GM21825 (cell line): ENCODE measurements around the gene ATP1B2.
"Not testable (repeated sequence)": the region's sequence is repeated elsewhere in the genome, so short reads cannot be mapped to it uniquely, and the experiment has no call there.

Experiments
- ATAC-seq: cut with Tn5 transposase; IDR thresholded peaks from one replicate; pipeline ENCODE4 v1.9.1; 2021; ENCODE audit warnings: mild to moderate bottlenecking, moderate library complexity; ENCODE audit not compliant: unreplicated experiment

The ATP1B2 gene, protein sequence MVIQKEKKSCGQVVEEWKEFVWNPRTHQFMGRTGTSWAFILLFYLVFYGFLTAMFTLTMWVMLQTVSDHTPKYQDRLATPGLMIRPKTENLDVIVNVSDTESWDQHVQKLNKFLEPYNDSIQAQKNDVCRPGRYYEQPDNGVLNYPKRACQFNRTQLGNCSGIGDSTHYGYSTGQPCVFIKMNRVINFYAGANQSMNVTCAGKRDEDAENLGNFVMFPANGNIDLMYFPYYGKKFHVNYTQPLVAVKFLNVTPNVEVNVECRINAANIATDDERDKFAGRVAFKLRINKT

DNA sequence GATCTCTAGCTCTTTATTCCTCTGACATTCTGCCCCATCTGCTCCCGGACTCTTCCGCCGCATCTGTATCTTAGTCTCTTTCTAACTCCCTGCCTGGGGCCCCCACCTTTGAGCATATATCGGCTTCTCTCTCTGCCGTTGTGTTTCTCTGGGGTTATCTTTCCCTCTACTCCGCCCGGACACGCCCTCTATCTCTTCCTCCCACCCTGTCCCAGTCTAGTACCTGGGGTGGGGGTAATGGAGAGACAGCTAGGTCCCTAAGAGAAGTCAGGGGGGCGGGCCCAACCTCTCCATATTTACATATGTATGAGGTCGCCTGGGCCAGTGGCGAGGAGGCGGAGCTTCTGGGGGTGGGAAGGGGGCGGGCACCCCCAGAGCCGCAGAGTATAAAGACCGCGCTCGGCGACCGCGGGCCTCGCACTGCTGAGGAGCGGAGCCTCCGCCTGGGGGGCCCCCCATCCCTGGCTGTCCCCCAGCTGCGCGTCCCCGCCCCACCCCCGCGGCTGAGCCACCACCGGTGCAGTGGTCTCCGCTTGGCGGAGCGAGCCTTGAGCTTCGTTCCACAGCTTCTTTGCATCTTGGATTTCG, at the start of gene ATP1B2:
ATP1B2 (plus strand) TSS at position 418 of the 588 bp plus-strand sequence. CDS start 593 bp downstream, outside the sequence.
- ATAC-seq, result no peak

DNA sequence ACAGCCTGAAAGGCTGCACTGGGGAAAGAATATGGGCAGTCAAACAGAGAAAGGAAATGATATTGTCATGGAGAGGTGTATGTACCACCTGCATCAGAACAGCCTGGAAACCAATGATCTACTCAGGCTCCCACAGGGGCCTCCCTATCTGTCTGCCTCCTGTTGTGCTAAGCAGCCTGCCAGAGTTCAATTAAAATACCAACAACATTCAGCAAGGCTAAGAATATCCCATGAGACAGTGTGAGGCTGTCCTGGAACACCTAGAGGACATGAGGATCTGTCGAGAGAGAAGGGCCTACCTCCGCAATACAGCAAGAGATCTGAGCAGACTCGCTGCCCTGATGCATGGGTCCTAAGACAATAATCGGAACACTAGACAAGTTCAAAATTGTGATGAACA, 44.4 kb upstream of the ATP1B2 start:
- no peak for ATAC-seq

DNA sequence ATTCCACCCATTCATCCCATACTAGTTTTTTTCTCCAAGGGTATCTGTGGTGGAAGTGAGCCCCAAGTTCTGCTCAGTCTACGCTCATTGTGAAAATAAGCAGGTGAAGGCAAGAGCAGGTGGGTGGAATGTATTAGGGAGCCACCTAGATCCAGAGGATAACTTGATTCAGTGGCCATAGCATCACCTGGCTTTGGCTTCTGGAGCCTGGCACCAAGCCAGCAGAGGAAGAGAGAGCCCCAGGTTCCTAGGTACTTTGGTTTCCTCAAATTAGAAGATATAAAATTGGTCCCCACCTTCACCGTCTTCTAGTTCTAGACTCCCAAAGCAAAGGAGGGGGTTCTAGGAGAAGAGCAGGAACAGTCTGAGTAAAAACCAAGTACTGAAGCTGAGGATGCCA, 40.1 kb upstream of the ATP1B2 start:
- ATAC-seq, result no peak

DNA sequence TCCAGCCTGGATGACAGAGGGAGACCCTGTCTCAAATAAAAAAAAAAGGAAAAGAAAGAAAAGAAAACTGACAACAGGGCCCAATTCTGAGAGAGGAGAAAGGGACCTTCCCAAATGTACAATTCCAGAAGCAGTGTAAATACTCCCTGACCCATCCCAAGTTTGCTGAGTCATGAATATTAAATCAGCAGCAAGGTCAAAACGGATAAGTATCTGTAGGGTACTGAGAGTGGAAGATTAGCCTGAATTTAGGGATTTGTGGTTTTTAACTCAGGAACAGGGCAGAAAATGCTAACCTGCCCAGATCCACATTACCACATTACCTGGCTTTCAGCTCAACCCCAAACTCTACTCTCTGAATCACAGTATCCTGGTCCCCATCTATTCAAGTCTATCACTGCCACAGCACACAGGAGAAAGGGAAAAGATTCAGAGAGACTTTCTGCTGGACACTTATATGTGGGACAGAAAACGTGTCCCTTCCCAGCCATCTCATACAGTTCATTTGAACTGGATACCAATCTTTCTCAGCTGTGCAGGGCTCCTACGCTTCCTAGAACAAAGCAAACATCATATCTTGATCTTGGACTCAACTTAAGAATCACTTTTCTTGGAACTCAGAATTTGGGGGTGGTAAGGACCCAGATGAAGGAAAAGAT, 39.0 kb upstream of the ATP1B2 start:
- ATAC-seq, result no peak

DNA sequence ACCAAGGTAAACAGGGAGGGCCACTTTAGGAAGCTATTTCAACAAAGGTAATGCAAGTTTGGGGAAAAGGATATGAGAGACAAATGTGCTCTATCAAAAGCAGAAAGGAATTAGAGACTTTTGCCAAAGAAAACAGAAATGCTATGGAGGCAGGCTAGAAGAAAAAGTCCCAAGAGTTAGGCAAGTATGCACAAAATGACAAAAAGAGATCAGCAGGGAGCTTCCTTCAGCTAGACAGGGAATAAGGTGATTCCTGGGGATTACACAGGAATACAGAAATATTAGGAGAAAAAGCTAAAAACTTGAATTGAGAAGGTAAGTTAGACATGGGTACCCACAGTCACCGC, 38.5 kb upstream of the ATP1B2 start:
- ATAC-seq, result no peak

DNA sequence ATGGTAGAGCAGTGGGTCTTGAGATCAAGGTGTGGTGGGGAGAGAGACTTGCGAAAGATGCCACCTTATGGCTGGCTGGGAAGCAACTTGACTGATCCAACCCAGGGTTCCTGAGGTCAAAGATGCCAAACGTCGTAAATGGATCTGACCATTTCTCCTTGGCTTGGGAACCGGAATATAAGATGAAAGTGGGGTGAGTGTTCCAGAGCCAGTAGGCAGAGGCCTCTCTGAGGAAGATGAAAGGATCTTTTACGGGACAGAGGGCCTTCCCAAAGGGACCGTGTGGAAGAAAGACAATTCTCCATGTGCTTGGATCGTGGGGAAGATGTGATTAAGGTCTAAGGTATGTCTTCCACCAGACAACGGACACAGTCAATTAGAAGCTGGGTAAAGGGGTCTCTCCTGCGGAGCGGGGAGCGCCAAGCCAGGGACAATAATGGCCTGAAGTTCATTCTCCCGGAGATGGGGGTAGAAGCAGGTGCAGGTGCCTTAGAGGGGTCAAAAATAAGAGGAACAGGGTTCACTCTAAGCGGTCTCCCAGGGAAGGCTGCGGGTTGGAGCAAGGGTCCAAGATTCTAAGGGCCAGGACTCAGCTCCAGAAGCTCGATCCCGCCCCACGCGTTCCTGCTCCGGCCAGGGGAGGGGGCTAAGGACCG, 36.8 kb upstream of the ATP1B2 start:
- no peak for ATAC-seq

DNA sequence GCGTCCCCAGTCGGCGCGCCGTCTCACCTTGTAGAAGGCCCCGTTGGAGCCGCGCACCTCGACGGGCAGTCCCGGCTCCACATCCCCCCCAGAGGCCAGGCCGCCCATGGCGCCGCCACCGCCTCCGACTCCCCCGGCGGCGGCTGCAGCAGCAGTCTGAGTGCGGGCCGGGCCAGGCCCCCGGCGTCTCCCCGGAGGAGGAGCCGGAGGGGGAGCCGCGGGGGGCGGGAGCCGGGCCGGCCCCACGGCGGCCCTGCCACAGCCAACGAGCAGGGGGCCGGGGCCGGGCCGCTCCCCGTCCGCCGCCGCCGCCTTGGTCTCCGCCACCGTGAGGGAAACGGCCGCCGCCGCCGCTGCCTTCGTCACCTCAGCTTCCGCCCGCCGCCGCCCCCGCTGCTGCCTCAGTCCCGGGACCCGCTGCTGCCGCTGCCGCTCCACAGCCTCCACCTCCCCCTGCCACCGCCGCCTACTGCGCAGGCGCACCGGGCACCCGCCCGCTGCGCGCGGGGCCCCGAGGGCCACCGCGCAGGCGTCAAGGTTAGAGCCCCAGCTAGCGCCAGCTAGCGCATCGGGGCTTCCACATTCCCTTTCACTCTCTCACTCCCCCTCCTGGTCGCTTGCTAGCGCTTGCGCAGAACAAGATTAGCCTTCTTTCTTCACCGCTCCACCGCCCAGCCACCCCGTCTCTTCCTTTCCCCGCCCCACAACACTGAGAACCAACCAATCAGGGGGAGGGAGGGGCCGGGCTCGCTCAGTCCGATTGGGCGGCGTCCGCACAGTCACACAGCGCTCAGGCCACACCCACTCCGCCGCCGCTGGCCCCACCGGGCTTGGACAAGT, 36.1 kb upstream of the ATP1B2 start, which contains the start of gene FXR2:
FXR2 (minus strand) TSS at position 473 of the 840 bp plus-strand sequence; CDS start at position 108, 365 bp downstream.
- peak; percentile 77 for ATAC-seq

DNA sequence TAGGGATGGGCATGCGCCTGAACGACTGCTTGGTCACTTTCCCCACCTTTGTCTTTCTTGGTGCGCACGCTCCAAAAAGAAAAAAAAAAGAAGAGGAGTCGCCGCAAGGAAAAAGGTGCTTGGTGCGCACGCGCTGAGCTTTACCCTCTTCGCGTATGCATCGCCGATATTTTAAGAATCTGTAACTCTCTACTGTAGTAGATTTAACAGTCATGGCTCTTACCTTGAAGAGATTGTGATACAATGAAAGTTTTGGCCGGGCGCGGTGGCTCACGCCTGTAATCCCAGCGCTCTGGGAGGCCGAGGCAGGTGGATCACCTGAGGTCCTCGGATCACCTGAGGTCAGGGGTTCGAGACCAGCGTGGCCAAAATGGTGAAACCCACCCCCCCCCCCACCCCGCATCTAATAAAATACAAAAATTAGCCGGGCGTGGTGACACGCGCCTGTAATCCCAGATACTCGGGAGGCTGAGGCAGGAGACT, 35.4 kb upstream of the ATP1B2 start:
- ATAC-seq, result no peak

DNA sequence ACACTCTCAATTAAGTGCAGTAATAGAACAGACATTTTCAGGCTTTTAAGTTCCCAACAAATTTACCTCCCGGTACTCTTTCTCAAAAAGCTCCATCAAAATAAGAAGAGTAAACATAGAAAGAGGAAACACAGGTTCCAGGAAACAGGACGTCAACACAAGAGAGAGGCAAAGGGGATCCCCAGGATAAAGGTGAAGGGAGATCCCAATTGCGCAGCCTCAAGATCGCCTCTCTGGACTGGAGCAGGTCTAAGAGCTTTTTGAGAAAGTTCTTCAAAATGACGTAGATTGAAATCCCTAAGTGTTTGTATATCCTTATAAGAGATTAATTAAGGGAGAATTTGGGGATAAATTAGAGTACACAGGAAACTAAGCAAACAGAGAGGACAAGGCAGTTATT, 32.1 kb upstream of the ATP1B2 start:
- ATAC-seq, result no peak

DNA sequence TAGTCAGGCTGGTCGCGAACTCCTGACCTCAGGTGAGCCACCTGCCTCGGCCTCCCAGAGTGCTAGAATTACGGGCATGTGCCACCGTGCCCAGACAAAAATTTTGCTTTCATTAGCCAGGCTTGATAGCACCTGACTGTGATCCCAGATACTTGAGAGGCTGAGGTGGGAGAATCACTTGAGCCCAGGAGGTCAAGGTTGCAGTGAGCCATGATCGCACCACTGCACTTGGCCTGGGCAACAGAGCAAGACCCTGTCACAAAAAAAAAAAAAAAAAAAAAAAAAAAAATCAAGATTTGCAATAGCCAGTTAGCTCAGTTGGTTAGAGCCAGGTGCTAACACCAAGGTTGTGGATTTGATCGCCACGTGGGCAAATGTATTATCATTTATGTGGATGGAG, 29.9 kb upstream of the ATP1B2 start:
- no peak for ATAC-seq

DNA sequence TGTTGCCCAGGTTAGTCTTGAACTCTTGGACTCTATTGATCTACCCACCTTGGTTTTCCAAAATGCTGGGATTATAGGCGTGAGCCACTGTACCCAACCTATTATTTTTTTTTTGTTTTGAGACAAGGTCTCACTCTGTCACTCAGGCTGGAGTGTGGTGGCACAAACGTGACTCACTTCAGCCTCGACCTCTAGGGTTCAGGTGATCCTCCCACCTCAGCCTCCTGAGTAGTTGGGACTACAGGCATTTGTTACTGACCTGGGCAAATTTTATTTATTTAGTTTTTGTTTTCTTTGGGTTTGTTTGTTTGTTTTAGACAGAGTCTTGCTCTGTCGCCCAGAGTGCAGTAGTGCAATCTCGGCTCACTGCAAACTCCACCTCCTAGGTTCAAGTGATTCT, 27.1 kb upstream of the ATP1B2 start:
- ATAC-seq, result no peak

DNA sequence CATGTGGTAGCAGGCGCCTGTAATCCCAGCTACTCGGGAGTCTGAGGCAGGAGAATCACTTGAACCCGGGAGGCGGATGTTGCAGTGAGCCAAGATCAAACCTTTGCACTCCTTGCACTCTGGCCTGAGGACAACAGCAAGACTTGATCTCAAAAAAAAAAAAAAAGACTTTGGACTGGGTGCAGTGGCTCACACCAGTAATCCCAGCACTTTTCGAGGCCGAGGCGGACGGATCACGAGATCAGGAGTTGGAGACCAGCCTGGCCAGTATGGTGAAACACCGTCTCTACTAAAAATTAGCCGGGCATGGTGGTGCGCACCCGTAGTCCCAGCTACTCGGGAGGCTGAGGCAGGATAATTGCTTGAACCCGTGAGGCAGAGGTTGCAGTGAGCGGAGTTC, 25.0 kb upstream of the ATP1B2 start:
- not testable (repeated sequence) for ATAC-seq

DNA sequence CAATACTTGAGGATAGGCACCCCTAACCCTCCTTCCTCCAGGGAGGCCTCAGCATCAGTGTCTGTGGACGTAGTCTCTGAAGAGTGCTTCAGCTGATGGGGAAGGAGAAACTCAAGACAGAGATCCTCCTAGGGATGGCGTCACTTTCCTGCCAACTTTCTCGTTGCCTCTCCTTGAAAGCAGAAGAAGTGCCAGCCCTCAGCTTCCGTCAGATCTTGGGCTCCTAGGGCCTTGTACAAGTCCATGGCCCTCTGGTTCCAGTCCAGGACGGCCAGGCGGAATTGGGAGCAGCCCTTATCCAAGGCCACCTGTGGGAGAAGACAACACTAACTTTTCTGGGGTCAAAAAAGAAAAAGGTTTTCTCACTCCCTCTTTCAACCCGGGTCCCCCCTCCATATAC, 24.4 kb upstream of the ATP1B2 start:
- ATAC-seq, result no peak

DNA sequence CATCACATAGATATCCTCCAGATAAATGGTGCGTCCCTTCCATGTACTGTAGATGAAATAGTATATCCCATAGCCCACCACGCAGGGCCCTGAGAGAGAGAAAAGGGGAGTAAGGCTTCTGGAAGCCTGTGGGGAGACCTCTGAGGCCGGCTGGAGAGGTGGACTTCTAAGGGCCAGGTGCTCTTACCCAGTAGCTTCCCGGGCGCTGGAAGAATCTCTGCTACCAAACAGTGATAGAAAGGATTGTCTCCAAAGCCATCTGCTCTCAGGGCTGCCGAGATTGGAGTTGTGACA, 23.8 kb upstream of the ATP1B2 start:
- ATAC-seq, result no peak

DNA sequence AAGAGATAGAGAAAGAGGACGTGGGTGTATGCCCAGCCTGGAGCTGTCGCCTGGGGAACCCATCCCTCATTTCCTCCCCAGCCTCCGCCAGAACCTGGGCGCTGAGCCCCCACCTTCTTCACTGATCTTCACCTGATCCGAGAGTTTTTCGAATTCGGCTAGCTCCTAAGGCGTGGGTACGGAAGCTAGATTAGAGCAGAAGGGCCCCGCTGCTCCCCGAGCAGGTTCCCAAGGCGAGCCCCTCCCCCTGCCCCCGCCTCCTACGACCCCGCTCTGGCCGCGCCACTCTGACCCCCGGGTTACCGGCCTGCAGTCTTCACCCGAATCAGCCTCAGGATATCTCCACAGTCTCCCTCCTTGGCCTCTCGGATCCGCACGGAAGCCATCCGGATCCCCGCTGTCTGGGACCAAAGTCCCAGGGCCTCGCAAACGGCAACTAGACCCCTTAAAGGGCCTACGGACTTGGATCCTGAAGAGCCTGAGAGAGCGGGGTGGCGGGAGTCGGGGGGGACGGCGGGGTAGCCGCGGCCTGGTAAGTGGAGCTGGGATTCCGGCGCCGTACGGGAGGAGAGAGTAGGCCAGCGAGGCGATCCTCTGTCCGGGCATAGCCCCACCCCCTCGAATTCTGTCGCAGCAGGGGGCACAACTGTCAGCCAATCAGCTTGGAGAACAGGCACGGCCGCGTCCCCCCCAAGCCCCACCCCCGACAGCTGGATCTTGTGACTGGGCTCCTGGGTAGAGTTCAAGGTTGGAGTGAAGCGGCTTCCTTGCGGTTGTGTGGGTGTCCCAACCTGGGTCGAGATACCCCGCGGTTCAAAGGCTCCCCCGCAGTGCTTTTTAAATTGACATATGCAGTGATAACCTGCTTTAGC, 23.2 kb upstream of the ATP1B2 start, which contains the start of gene SAT2:
SAT2 (minus strand) TSS at position 572 of the 872 bp plus-strand sequence; CDS start at position 386, 186 bp downstream.
- ATAC-seq, result peak; percentile 75

DNA sequence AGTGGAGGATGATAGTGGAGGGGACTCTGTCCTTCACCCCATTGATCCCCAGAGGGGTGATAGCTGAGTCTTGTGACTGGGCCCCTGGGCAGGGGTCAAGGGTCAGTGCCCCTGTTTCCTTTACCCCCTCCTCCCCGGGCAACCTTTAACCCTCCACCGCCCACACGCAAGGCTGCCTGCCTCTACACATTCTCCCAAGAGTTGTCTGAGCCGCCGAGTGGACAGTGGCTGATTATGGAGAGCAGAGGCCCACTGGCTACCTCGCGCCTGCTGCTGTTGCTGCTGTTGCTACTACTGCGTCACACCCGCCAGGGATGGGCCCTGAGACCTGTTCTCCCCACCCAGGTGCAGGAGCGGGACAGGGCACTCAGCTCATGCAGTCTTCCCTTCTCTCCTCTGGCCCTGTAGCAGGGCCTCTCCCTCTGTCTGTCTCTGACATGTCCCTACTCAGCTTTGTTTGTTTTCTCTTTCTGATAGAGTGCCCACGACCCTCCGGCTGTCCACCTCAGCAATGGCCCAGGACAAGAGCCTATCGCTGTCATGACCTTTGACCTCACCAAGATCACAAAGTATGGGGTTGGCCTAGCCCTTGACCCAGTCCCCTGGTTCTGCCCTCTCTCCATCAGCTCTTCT, 20.7 kb upstream of the ATP1B2 start, which contains the start of gene SHBG:
SHBG (plus strand) TSS at position 197 of the 633 bp plus-strand sequence; CDS start at position 235, 38 bp downstream.
- ATAC-seq, result no peak

DNA sequence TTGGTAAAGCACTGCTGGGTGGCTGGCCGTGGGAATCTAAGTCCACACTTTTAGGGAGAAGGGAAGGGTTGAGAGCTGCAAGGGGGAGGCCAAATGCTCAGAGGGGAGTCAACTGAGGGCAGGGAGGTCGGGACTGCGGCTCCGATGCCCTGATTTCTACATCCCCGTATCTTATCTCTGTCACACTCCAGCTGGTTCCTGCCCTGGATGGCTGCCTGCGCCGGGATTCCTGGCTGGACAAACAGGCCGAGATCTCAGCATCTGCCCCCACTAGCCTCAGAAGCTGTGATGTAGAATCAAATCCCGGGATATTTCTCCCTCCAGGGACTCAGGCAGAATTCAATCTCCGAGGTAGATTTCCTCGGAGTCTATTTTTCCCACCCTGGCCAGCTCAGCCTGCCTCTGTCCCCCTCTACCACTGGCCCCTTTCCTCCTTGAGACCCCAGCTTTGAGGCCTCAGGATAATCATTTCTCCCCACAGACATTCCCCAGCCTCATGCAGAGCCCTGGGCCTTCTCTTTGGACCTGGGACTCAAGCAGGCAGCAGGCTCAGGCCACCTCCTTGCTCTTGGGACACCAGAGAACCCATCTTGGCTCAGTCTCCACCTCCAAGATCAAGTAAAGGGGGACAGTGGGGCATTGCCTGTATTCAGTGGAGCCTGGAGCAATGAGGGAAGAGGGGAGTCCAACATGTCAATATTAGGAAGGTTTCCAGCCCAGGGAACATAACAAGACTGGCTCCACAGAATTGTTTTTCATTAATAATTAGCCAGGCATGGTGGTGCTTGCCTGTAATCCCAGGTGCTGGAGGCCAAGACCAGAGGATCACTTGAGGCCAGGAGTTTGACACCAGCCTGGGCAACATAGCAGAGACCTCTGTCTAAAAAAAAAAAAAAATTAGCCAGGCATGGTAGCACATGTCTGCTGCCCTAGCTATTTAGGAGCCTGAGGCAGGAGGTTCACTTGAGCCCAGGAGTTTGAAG, 19.0 kb upstream of the ATP1B2 start:
- ATAC-seq, result no peak

DNA sequence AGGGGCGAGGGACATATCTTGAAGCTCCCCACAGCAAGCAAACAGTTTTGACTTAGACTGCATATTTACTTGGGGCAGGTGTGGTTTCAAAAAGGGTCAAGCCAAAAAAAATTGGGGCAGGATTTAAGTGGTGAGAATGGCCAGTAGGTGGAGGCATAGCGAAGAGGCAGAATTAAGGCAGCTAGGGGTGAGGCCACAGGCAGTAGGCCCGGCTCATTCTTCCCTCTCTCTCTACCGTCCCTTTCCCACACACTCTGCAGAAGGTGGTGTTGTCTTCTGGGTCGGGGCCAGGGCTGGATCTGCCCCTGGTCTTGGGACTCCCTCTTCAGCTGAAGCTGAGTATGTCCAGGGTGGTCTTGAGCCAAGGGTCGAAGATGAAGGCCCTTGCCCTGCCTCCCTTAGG, 18.2 kb upstream of the ATP1B2 start:
- no peak for ATAC-seq
